ENCODE results near the gene HTRA2.

Gene HTRA2

GRCh38 chr2:74538881-74539339 lies 9.2 kb downstream of the HTRA2 start:
- Histone ChIP-seq H3K27me3 (ENCODE audit: insufficient read depth, low read length, poor library complexity) (peaks cover 5% of the 10 kb centered on the region), H3K36me3 (ENCODE audit: insufficient read depth, low read length) (no peaks in the 10 kb centered on the region), H4K20me1 (ENCODE audit: insufficient read depth, low read length) (no peaks in the 10 kb centered on the region), H3K4me3 (ENCODE audit: low read depth in 1 of 2, low read length in 2 of 2) (no peak overlapping the region), H3K4me2 (ENCODE audit: insufficient read depth, low read length) (no peak overlapping the region), H3K9ac (ENCODE audit: low read depth, low read length) (no peak overlapping the region), H3K9me3 (ENCODE audit: insufficient read depth, low read length, severe bottlenecking) (no peaks in the 10 kb centered on the region), H3K27ac (ENCODE audit: low read length) (no peak overlapping the region), H3K79me2 (ENCODE audit: insufficient read depth, low read length) (no peaks in the 10 kb centered on the region), H3K4me1 (ENCODE audit: insufficient read depth, low read length) (no peaks in the 10 kb centered on the region), H2AFZ (ENCODE audit: low read depth, low read length) (no peak overlapping the region)
- ATAC-seq (ENCODE audit: insufficient read depth, low read depth): no peak
- TF ChIP-seq CTCF (IDR thresholded peaks at IDR 0.05; ENCODE audit: borderline replicate concordance, extremely low read depth, low read length, poor library complexity, severe bottlenecking) (no peak), EZH2 (IDR thresholded peaks at IDR 0.05; ENCODE audit: borderline replicate concordance, low read depth, low read length, severe bottlenecking) (no peak)
- DNase-seq: no peak

GRCh38 chr2:74540291-74540690 lies 10.6 kb downstream of the HTRA2 start:
- Histone ChIP-seq H3K4me2 (ENCODE audit: insufficient read depth, low read length) (no peak overlapping the region), H3K4me3 (ENCODE audit: low read depth in 1 of 2, low read length in 2 of 2) (no peak overlapping the region), H3K27ac (ENCODE audit: low read length) (no peak overlapping the region), H3K4me1 (ENCODE audit: insufficient read depth, low read length) (no peaks in the 10 kb centered on the region), H3K27me3 (ENCODE audit: insufficient read depth, low read length, poor library complexity) (peaks cover 5% of the 10 kb centered on the region), H3K9ac (ENCODE audit: low read depth, low read length) (no peak overlapping the region), H4K20me1 (ENCODE audit: insufficient read depth, low read length) (no peaks in the 10 kb centered on the region), H3K36me3 (ENCODE audit: insufficient read depth, low read length) (no peaks in the 10 kb centered on the region), H2AFZ (ENCODE audit: low read depth, low read length) (no peak overlapping the region), H3K9me3 (ENCODE audit: insufficient read depth, low read length, severe bottlenecking) (no peaks in the 10 kb centered on the region), H3K79me2 (ENCODE audit: insufficient read depth, low read length) (no peaks in the 10 kb centered on the region)
- DNase-seq (no peak), ATAC-seq (ENCODE audit: insufficient read depth, low read depth) (no peak)
- TF ChIP-seq EZH2 (IDR thresholded peaks at IDR 0.05; ENCODE audit: borderline replicate concordance, low read depth, low read length, severe bottlenecking) (no peak), CTCF (IDR thresholded peaks at IDR 0.05; ENCODE audit: borderline replicate concordance, extremely low read depth, low read length, poor library complexity, severe bottlenecking) (no peak)

GRCh38 chr2:74542978-74543377 lies 13.2 kb downstream of the HTRA2 start:
- TF ChIP-seq CTCF (IDR thresholded peaks at IDR 0.05; ENCODE audit: borderline replicate concordance, extremely low read depth, low read length, poor library complexity, severe bottlenecking): no peak
- no peak for TF ChIP-seq EZH2 (IDR thresholded peaks at IDR 0.05; ENCODE audit: borderline replicate concordance, low read depth, low read length, severe bottlenecking)
- H3K27ac ChIP-seq (ENCODE audit: low read length): no peak overlapping the region
- no peaks in the 10 kb centered on the region for H3K36me3 ChIP-seq (ENCODE audit: insufficient read depth, low read length)
- no peaks in the 10 kb centered on the region for H3K79me2 ChIP-seq (ENCODE audit: insufficient read depth, low read length)
- no peak overlapping the region for H3K4me2 ChIP-seq (ENCODE audit: insufficient read depth, low read length)
- peaks cover 4% of the 10 kb centered on the region for H3K27me3 ChIP-seq (ENCODE audit: insufficient read depth, low read length, poor library complexity)
- no peak for DNase-seq
- H3K4me3 ChIP-seq (ENCODE audit: low read depth in 1 of 2, low read length in 2 of 2): no peak overlapping the region
- no peak for ATAC-seq (ENCODE audit: insufficient read depth, low read depth)
- no peaks in the 10 kb centered on the region for H3K4me1 ChIP-seq (ENCODE audit: insufficient read depth, low read length)
- H3K9me3 ChIP-seq (ENCODE audit: insufficient read depth, low read length, severe bottlenecking): no peaks in the 10 kb centered on the region
- no peak overlapping the region for H2AFZ ChIP-seq (ENCODE audit: low read depth, low read length)
- H4K20me1 ChIP-seq (ENCODE audit: insufficient read depth, low read length): no peaks in the 10 kb centered on the region
- no peak overlapping the region for H3K9ac ChIP-seq (ENCODE audit: low read depth, low read length)

- no peak overlapping the region for H3K4me3 ChIP-seq (ENCODE audit: low read depth in 1 of 2, low read length in 2 of 2)
- no peaks in the 10 kb centered on the region for H3K9me3 ChIP-seq (ENCODE audit: insufficient read depth, low read length, severe bottlenecking)
- H3K36me3 ChIP-seq (ENCODE audit: insufficient read depth, low read length): no peaks in the 10 kb centered on the region
- ATAC-seq (ENCODE audit: insufficient read depth, low read depth) (peak; percentile 55; the same call in 1 of the 3 replicates), DNase-seq (no peak)
- H3K27me3 ChIP-seq (ENCODE audit: insufficient read depth, low read length, poor library complexity): no peaks in the 10 kb centered on the region
- no peak overlapping the region for H3K4me2 ChIP-seq (ENCODE audit: insufficient read depth, low read length)
- no peak overlapping the region for H3K27ac ChIP-seq (ENCODE audit: low read length)
- TF ChIP-seq EZH2 (IDR thresholded peaks at IDR 0.05; ENCODE audit: borderline replicate concordance, low read depth, low read length, severe bottlenecking) (no peak), CTCF (IDR thresholded peaks at IDR 0.05; ENCODE audit: borderline replicate concordance, extremely low read depth, low read length, poor library complexity, severe bottlenecking) (peak; percentile 42)
- H4K20me1 ChIP-seq (ENCODE audit: insufficient read depth, low read length): no peaks in the 10 kb centered on the region
- no peaks in the 10 kb centered on the region for H3K4me1 ChIP-seq (ENCODE audit: insufficient read depth, low read length)
- H3K79me2 ChIP-seq (ENCODE audit: insufficient read depth, low read length): no peaks in the 10 kb centered on the region
- H2AFZ ChIP-seq (ENCODE audit: low read depth, low read length): no peak overlapping the region
- H3K9ac ChIP-seq (ENCODE audit: low read depth, low read length): no peak overlapping the region
Measured at GRCh38 chr2:74544634-74545033, 14.9 kb downstream of the HTRA2 start.

Measured in DND-41 (cell line).